PC-9 (cell line): ENCODE results near the gene YAP1. TPM values are rescaled to one million over a fixed set of nuclear protein-coding genes. Genes with fewer than 3 reads are reported as not detected.

ENCODE experiments used
- BruUV-seq: library from RNA; stranded (reverse); fragments of 400-500 nt; replicated peaks from 2 replicates; lab custom pipeline; 2021; lab: Mats Ljungman, UMichigan
- CTCF ChIA-PET: fragments of 300-600 bp; sonication (Branson Sonifier 250); formaldehyde crosslinking; loops from one replicate; lab custom pipeline; 2022; ENCODE audit warnings: antibody characterized with exemption; lab: Charles Lee
- POLR2A ChIA-PET: fragments of 300-600 bp; sonication (Branson Sonifier 250); formaldehyde crosslinking; loops from one replicate; lab custom pipeline; 2022; ENCODE audit warnings: antibody characterized with exemption; ENCODE audit not compliant: unreplicated experiment; lab: Charles Lee
- DNase-seq, 2 experiments: peaks; one replicate each; pipeline versions ENCODE4 v3.0.0 to v3.0.0-alpha.2; 2015 to 2022; ENCODE audit warnings: mixed read lengths in 1 of 2
- H2AFZ ChIP-seq: fragments of 200-600 bp; sonication (generic); 2 replicates; pipeline ENCODE4 v1.8.1; 2017; ENCODE audit warnings: antibody characterized with exemption
- H3F3A ChIP-seq: fragments of 200-600 bp; sonication (generic); 2 replicates; pipeline ENCODE4 v1.8.1; 2017; ENCODE audit warnings: antibody characterized with exemption, mild to moderate bottlenecking, low read depth; ENCODE audit not compliant: insufficient read depth
- H3K27ac ChIP-seq: fragments of 200-600 bp; sonication (generic); 2 replicates; pipeline ENCODE4 v1.6.1; 2016; ENCODE audit warnings: mixed run types
- H3K27me3 ChIP-seq: fragments of 200-600 bp; sonication (generic); 2 replicates; pipeline ENCODE4 v1.6.1; 2016; ENCODE audit warnings: low read depth, mixed run types; ENCODE audit not compliant: insufficient read depth
- H3K36me3 ChIP-seq: fragments of 200-600 bp; sonication (generic); 2 replicates; pipeline ENCODE4 v1.6.1; 2016; ENCODE audit warnings: low read depth, mixed run types
- H3K4me1 ChIP-seq: fragments of 200-600 bp; sonication (generic); replicated peaks from 2 replicates; pipeline ENCODE4 v1.6.1; 2016; ENCODE audit warnings: mixed run types; ENCODE audit not compliant: insufficient read depth
- H3K4me2 ChIP-seq: fragments of 200-600 bp; sonication (generic); 2 replicates; pipeline ENCODE4 v1.6.1; 2017; ENCODE audit warnings: mixed run types
- H3K4me3 ChIP-seq: fragments of 200-600 bp; sonication (generic); 2 replicates; pipeline ENCODE4 v1.6.1; 2016; ENCODE audit warnings: mixed run types
- H3K79me2 ChIP-seq: fragments of 200-600 bp; sonication (generic); 2 replicates; pipeline ENCODE4 v1.6.1; 2017; ENCODE audit warnings: low read depth, mixed run types
- H3K9me2 ChIP-seq: fragments of 200-600 bp; sonication (generic); 2 replicates; pipeline ENCODE4 v1.8.1; 2017; ENCODE audit warnings: mild to moderate bottlenecking; ENCODE audit not compliant: insufficient read depth
- H3K9me3 ChIP-seq: fragments of 200-600 bp; sonication (generic); 2 replicates; pipeline ENCODE4 v1.8.1; 2016; ENCODE audit warnings: low read depth; ENCODE audit not compliant: insufficient read depth
- H4K20me1 ChIP-seq: fragments of 200-600 bp; sonication (generic); 2 replicates; pipeline ENCODE4 v1.8.1; 2017; ENCODE audit not compliant: insufficient read depth
- CTCF ChIP-seq: fragments of 200-600 bp; sonication (generic); conservative IDR thresholded peaks from 2 replicates; pipeline ENCODE4 v1.6.1; 2017; ENCODE audit warnings: mixed run types, antibody characterized with exemption, mild to moderate bottlenecking, moderate library complexity
- EZH2 ChIP-seq: fragments of 200-600 bp; sonication (generic); IDR thresholded peaks from 2 replicates; pipeline ENCODE4 v1.8.0; 2017; ENCODE audit warnings: antibody characterized with exemption, low read depth
- intact Hi-C: fragments of 100-400 bp; cut with micrococcal nuclease; formaldehyde crosslinking; loops from one replicate; pipeline ENCODE4 v1.10.0; 2022; ENCODE audit not compliant: unreplicated experiment
- total RNA-seq: library from RNA; stranded (reverse); gene quantifications from 2 replicates; pipeline ENCODE4 v1.2.3, GENCODE V29; 2021

YAP1 gene
- total RNA-seq, 1 experiment from 2014 or later: 111 TPM

- intact Hi-C loops: no loop called here
- no peaks in the 10 kb centered on the region for H3K9me2 ChIP-seq
- no TSS peak for BruUV-seq
- H3F3A ChIP-seq: no peaks in the 10 kb centered on the region
- H4K20me1 ChIP-seq: no peaks in the 10 kb centered on the region
- no peak overlapping the region for H3K27ac ChIP-seq
- TF ChIP-seq CTCF (no peak), EZH2 (no peak)
- H3K4me2 ChIP-seq: no peak overlapping the region
- no peaks in the 10 kb centered on the region for H3K36me3 ChIP-seq
- POLR2A ChIA-PET: no interaction called here
- no peaks in the 10 kb centered on the region for H3K4me1 ChIP-seq
- H3K79me2 ChIP-seq: no peaks in the 10 kb centered on the region
- CTCF ChIA-PET: no interaction called here
- no peak for DNase-seq
- H3K27me3 ChIP-seq: no peaks in the 10 kb centered on the region
- peaks cover 26% of the 10 kb centered on the region for H3K9me3 ChIP-seq
- no peak overlapping the region for H2AFZ ChIP-seq
- no peak overlapping the region for H3K4me3 ChIP-seq
Observed at GRCh38 chr11:102073253-102073652, 37.0 kb upstream of the YAP1 start.

- TF ChIP-seq CTCF (no peak), EZH2 (no peak)
- no TSS peak for BruUV-seq
- no peak for DNase-seq
- ChIA-PET POLR2A (interaction anchor here (0.6 kb wide), 1 partner anchor 420 kb away, joined by 3 read pairs; no protein-coding TSS in a partner anchor), CTCF (no interaction called here)
- H3K4me1 ChIP-seq: peaks cover 12% of the 10 kb centered on the region; the same call in 1 of the 2 replicates
- H3K4me3 ChIP-seq: no peak overlapping the region
- no peaks in the 10 kb centered on the region for H3K9me2 ChIP-seq
- no peaks in the 10 kb centered on the region for H4K20me1 ChIP-seq
- H3K27me3 ChIP-seq: no peaks in the 10 kb centered on the region
- H3K27ac ChIP-seq: no peak overlapping the region
- no peaks in the 10 kb centered on the region for H3F3A ChIP-seq
- no peak overlapping the region for H3K4me2 ChIP-seq
- intact Hi-C loops: no loop called here
- H3K9me3 ChIP-seq: no peaks in the 10 kb centered on the region
- H3K36me3 ChIP-seq: no peaks in the 10 kb centered on the region
- H2AFZ ChIP-seq: no peak overlapping the region
- H3K79me2 ChIP-seq: no peaks in the 10 kb centered on the region
Observed at GRCh38 chr11:102079625-102080024, 30.6 kb upstream of the YAP1 start.

GRCh38 chr11:102081313-102081712 lies 28.9 kb upstream of the YAP1 start:
- no peak for TF ChIP-seq EZH2
- TF ChIP-seq CTCF: no peak
- BruUV-seq: no TSS peak
- Histone ChIP-seq H3K4me2 (no peak overlapping the region), H3K27ac (no peak overlapping the region), H3K4me1 (peaks cover 22% of the 10 kb centered on the region), H4K20me1 (no peaks in the 10 kb centered on the region), H2AFZ (no peak overlapping the region), H3K36me3 (no peaks in the 10 kb centered on the region), H3K9me3 (no peaks in the 10 kb centered on the region), H3K4me3 (no peak overlapping the region), H3F3A (peaks cover 9% of the 10 kb centered on the region; the same call in 1 of the 2 replicates), H3K27me3 (no peaks in the 10 kb centered on the region), H3K9me2 (no peaks in the 10 kb centered on the region), H3K79me2 (no peaks in the 10 kb centered on the region)
- ChIA-PET CTCF (no interaction called here), POLR2A (no interaction called here)
- DNase-seq: no peak
- intact Hi-C loops: no loop called here
